Body of pancreas (tissue), 4 donors: ENCODE results near the gene PCDHGC3.

Experiments used
- POLR2A ChIP-seq, 3 donors: fragments of 450-650 bp; IDR thresholded peaks; one replicate each; pipeline ENCODE4 v1.6.1; 2016; ENCODE audit warnings: antibody characterized with exemption in 3 of 3, mild to moderate bottlenecking in 2 of 3
- TF ChIP-seq, protein P1 (sequence below), 7 experiments: fragments of 450-650 bp in 4 of 7; fragments of 200-600 bp in 3 of 7; sonication (generic) in 3 of 7; IDR thresholded peaks; one replicate each; pipeline ENCODE4 v1.5.1; 2016 to 2019; ENCODE audit warnings: antibody characterized with exemption in 7 of 7

DNA sequence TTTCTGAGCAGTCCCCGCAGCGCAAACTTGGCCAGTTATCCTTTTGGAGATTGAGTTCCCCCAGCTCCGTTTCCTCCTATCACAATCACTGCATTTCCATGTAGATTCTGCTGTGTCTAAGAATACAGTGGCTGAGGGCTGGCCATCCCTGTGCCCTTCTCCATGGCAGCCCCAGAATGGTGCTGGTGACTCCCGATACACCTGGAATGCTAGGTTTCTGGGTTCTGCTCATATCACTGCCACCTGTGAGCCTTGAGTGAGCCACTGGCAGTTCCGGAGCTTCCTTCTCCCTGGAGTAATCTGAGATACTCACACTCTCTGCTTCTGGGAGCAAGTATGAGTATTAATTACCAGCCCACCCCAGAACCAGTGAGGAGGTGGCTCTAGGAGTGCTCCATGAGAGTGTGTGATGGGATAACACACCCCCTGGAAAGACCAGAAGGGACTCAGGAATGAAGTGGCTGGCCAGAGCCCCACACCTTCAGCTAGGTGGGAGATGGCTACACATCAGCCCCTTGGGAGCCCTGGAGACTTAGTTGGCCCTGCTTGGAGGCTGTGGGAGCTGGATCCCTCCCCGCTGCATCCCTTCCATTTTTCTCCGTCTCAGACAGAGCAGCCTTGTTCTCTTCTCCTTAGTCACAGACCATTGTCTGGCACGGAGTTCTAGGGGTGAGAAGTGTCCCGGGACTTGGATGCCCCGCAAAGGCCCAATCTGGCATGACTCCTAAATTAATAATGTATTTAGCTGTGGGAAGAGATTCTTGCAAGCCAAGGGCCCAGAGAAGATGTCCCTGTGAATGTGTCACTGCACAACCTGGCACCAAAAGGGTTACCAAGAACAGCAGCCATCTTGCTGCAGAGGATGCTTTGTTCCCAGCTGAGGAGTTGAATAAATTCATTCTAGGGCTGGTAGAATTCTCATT is 18.0 kb downstream of the PCDHGC3 start:
- TF ChIP-seq, protein P1, sequence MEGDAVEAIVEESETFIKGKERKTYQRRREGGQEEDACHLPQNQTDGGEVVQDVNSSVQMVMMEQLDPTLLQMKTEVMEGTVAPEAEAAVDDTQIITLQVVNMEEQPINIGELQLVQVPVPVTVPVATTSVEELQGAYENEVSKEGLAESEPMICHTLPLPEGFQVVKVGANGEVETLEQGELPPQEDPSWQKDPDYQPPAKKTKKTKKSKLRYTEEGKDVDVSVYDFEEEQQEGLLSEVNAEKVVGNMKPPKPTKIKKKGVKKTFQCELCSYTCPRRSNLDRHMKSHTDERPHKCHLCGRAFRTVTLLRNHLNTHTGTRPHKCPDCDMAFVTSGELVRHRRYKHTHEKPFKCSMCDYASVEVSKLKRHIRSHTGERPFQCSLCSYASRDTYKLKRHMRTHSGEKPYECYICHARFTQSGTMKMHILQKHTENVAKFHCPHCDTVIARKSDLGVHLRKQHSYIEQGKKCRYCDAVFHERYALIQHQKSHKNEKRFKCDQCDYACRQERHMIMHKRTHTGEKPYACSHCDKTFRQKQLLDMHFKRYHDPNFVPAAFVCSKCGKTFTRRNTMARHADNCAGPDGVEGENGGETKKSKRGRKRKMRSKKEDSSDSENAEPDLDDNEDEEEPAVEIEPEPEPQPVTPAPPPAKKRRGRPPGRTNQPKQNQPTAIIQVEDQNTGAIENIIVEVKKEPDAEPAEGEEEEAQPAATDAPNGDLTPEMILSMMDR (IDR thresholded peaks at IDR 0.05): no peak
- TF ChIP-seq POLR2A (IDR thresholded peaks at IDR 0.05): no peak
